Fibroblast of lung (primary cell): ENCODE data around the gene PID1. TPM values are rescaled to one million over a fixed set of nuclear protein-coding genes. Genes with fewer than 3 reads are reported as not detected.

Experiments used
- DNase-seq, 2 donors: peaks; one replicate each; pipeline versions ENCODE4 v3.0.0 to v3.0.0-alpha.2; 2010; ENCODE audit warnings: low read depth in 2 of 2
- H2AFZ ChIP-seq: 2 replicates; pipeline ENCODE4 v1.5.1; 2012; ENCODE audit warnings: low read length, control low read depth, inconsistent platforms
- H3K27ac ChIP-seq: 2 replicates; pipeline ENCODE4 v1.5.1; 2011; ENCODE audit warnings: low read length, control low read depth; ENCODE audit not compliant: insufficient read depth
- H3K27me3 ChIP-seq: 2 replicates; pipeline ENCODE4 v1.5.1; 2011; ENCODE audit warnings: mild to moderate bottlenecking, low read length; ENCODE audit not compliant: control insufficient read depth, insufficient read depth
- H3K36me3 ChIP-seq: 2 replicates; pipeline ENCODE4 v1.5.1; 2011; ENCODE audit warnings: low read length; ENCODE audit not compliant: control insufficient read depth, insufficient read depth
- H3K4me1 ChIP-seq: 2 replicates; pipeline ENCODE4 v1.5.1; 2011; ENCODE audit warnings: low read length; ENCODE audit not compliant: control insufficient read depth, insufficient read depth; ENCODE audit errors: extremely low read depth
- H3K4me2 ChIP-seq: 2 replicates; pipeline ENCODE4 v1.5.1; 2011; ENCODE audit warnings: low read length, control low read depth; ENCODE audit not compliant: insufficient read depth; ENCODE audit errors: extremely low read depth
- H3K4me3 ChIP-seq, 4 experiments: fragments of 200-600 bp in 1 of 4; sonication (generic) in 1 of 4; replicated peaks in 1 of 4; 2 replicates each; pipeline ENCODE4 v1.5.1; 2011 to 2016; ENCODE audit warnings: low read length in 4 of 4, low read depth in 3 of 4, mild to moderate bottlenecking in 3 of 4, control low read depth in 2 of 4, inconsistent platforms in 1 of 4, mixed read lengths in 1 of 4; ENCODE audit not compliant: insufficient read depth in 1 of 4; ENCODE audit errors: control extremely low read depth in 1 of 4
- H3K79me2 ChIP-seq: 2 replicates; pipeline ENCODE4 v1.5.1; 2012; ENCODE audit warnings: mild to moderate bottlenecking, low read length, inconsistent platforms; ENCODE audit not compliant: control insufficient read depth, insufficient read depth
- H3K9ac ChIP-seq: 2 replicates; pipeline ENCODE4 v1.5.1; 2011; ENCODE audit warnings: mild to moderate bottlenecking, low read length, control low read depth; ENCODE audit not compliant: insufficient read depth
- H3K9me3 ChIP-seq: 2 replicates; pipeline ENCODE4 v1.5.1; 2012; ENCODE audit warnings: low read depth, low read length; ENCODE audit not compliant: control insufficient read depth, insufficient read depth
- H4K20me1 ChIP-seq: 2 replicates; pipeline ENCODE4 v1.5.1; 2011; ENCODE audit warnings: low read length; ENCODE audit not compliant: control insufficient read depth, insufficient read depth; ENCODE audit errors: extremely low read depth
- EZH2 ChIP-seq: IDR thresholded peaks from 2 replicates; pipeline ENCODE4 v1.5.1; 2012; ENCODE audit warnings: low read length, control low read depth, mild to moderate bottlenecking; ENCODE audit errors: missing control alignments
- polyA plus RNA-seq, 2 donors: library from polyadenylated mRNA; depleted of rRNA in 1 of 2; stranded (reverse) in 1 of 2; unstranded in 1 of 2; fragments of >200 nt; gene quantifications; 2 replicates each; pipeline ENCODE4 v1.2.1, GENCODE V29; 2011 to 2012; ENCODE audit warnings: missing spikeins in 1 of 2
- total RNA-seq: library from RNA; depleted of rRNA; stranded (reverse); fragments of >200 nt; gene quantifications from 2 replicates; pipeline ENCODE4 v1.2.1, GENCODE V29; 2014
- TF ChIP-seq, protein P1 (sequence below), 2 donors: IDR thresholded peaks in 1 of 2; conservative IDR thresholded peaks in 1 of 2; 1 replicate in 1 of 2; 2 replicates in 1 of 2; pipeline ENCODE4 v1.5.1; 2011 to 2012; ENCODE audit warnings: low read length in 2 of 2, control low read depth in 1 of 2, inconsistent platforms in 1 of 2, low read depth in 1 of 2, mild to moderate bottlenecking in 1 of 2

PID1 gene
- total and polyA plus RNA-seq, 2 donors (not counting 1 experiment from before 2014, with no cell fraction given), result 15.7 to 29.6 TPM

DNA sequence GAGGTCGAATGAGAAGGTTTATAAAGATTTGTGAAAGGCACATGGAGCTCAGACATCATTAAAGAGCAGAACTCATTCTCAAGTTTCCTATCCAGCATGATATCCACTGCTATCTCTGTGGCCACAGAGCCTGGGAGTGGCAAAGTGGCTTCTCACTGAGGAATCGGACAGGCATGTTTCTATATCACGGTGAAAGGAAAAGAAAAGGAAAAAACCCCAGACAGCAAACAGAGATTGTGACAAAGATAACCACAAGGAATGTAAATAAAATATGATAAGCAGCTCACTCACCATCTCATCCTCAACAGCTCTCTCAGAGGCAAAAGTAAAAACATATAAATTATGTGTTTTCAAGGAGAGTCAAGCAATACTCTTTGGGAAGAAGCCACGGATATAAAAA, 2.5 kb downstream of the PID1 start:
- Histone ChIP-seq H3K36me3 (no peaks in the 10 kb centered on the region), H3K4me1 (no peaks in the 10 kb centered on the region), H3K9me3 (no peaks in the 10 kb centered on the region), H3K4me2 (peak overlapping the region; percentile 95), H3K4me3 (peak overlapping the region; percentile 79 to 90 (median 82)), H3K27me3 (no peaks in the 10 kb centered on the region), H3K79me2 (peaks cover 54% of the 10 kb centered on the region), H4K20me1 (no peaks in the 10 kb centered on the region), H2AFZ (no peak overlapping the region), H3K9ac (no peak overlapping the region), H3K27ac (no peak overlapping the region)
- DNase-seq, result peak; percentile 22 to 59
- TF ChIP-seq, protein P1, sequence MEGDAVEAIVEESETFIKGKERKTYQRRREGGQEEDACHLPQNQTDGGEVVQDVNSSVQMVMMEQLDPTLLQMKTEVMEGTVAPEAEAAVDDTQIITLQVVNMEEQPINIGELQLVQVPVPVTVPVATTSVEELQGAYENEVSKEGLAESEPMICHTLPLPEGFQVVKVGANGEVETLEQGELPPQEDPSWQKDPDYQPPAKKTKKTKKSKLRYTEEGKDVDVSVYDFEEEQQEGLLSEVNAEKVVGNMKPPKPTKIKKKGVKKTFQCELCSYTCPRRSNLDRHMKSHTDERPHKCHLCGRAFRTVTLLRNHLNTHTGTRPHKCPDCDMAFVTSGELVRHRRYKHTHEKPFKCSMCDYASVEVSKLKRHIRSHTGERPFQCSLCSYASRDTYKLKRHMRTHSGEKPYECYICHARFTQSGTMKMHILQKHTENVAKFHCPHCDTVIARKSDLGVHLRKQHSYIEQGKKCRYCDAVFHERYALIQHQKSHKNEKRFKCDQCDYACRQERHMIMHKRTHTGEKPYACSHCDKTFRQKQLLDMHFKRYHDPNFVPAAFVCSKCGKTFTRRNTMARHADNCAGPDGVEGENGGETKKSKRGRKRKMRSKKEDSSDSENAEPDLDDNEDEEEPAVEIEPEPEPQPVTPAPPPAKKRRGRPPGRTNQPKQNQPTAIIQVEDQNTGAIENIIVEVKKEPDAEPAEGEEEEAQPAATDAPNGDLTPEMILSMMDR (conservative IDR thresholded peaks at IDR 0.05 in 1 of 2, IDR thresholded peaks at IDR 0.05 in 1 of 2; ENCODE audit: low read depth in 1 of 2, low read length in 2 of 2), result no peak
- no peak for TF ChIP-seq EZH2

DNA sequence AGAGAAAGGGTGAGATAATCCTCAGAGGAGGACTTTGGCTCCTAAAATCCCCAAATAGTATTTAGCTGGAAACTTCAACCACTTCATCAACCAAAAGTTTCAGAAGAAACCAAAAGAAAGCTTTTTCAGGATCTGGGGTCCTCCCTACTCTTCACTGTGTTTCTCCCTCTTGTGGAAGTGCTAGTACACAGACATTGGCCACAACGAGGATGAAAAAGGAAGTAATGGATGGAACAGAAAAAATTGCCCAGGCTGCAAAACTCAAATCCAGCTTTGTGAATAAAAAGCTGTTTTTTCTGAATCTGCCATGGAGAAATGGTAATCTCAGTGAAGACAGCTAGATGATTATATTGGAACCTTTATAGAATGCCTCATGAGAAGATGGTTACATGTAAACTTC, 4.0 kb downstream of the PID1 start:
- Histone ChIP-seq H3K79me2 (peaks cover 61% of the 10 kb centered on the region), H2AFZ (no peak overlapping the region), H3K9me3 (no peaks in the 10 kb centered on the region), H3K4me1 (no peaks in the 10 kb centered on the region), H3K4me3 (peak overlapping the region in 2 of 4 experiments; percentile 5 to 16), H3K36me3 (no peaks in the 10 kb centered on the region), H3K4me2 (peak overlapping the region; percentile 73), H3K27me3 (no peaks in the 10 kb centered on the region), H3K9ac (no peak overlapping the region), H3K27ac (peak overlapping the region; percentile 16), H4K20me1 (no peaks in the 10 kb centered on the region)
- no peak for DNase-seq
- TF ChIP-seq, protein P1 (conservative IDR thresholded peaks at IDR 0.05 in 1 of 2, IDR thresholded peaks at IDR 0.05 in 1 of 2; ENCODE audit: low read depth in 1 of 2, low read length in 2 of 2), result peak in 1 of 2 donors; percentile 31
- no peak for TF ChIP-seq EZH2

DNA sequence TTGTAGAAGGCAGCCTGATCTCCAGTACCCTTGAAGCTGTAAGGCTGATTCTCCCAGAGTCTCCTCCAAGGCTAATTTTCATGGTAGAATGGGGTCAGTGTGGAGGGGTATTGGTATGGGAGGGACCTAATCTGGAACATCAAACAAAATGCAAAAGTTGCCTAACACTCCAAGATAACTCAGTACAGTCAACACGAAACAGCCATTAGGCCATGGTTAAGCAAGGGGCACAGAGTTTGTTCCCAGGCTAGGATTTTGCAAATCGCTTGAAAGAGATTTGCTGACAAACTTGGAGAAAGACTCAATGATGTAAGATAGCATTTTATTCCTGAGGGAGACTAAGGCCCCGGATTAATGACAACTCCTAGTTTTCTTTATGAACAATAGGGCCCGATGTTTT, 5.4 kb downstream of the PID1 start:
- Histone ChIP-seq H3K36me3 (no peaks in the 10 kb centered on the region), H4K20me1 (no peaks in the 10 kb centered on the region), H3K79me2 (peaks cover 58% of the 10 kb centered on the region), H3K9ac (no peak overlapping the region), H3K27ac (no peak overlapping the region), H3K4me3 (no peak overlapping the region), H3K9me3 (no peaks in the 10 kb centered on the region), H3K4me1 (no peaks in the 10 kb centered on the region), H3K4me2 (peak overlapping the region; percentile 4), H3K27me3 (no peaks in the 10 kb centered on the region), H2AFZ (no peak overlapping the region)
- DNase-seq, result peak in 1 of 2 donors; percentile 25
- TF ChIP-seq EZH2, result no peak
- TF ChIP-seq, protein P1 (conservative IDR thresholded peaks at IDR 0.05 in 1 of 2, IDR thresholded peaks at IDR 0.05 in 1 of 2; ENCODE audit: low read depth in 1 of 2, low read length in 2 of 2), result no peak
